Measurements from ENCODE around the gene VWA5A.
A peak's percentile ranks its signal among the peaks of the same experiment; 100 is the strongest.

VWA5A gene

GRCh38 chr11:124114942-124115781 lies at the start of gene VWA5A:
VWA5A (plus strand) TSS chr11:124115450; CDS start chr11:124117512, 2,062 bp downstream.
- peaks cover 26% of the 10 kb centered on the region for H3K4me1 Mint-ChIP-seq (ENCODE audit: low read depth)
- H3K27ac Mint-ChIP-seq = peak within 1 kb of the TSS; percentile 96
- H3K4me3 Mint-ChIP-seq = peak within 1 kb of the TSS; percentile 98
- H3K9me3 Mint-ChIP-seq = no peaks in the 10 kb centered on the region
- H3K36me3 Mint-ChIP-seq (ENCODE audit: low read depth) = peaks cover 22% of the 10 kb centered on the region
- H3K27me3 Mint-ChIP-seq (ENCODE audit: low read depth) = peaks cover 9% of the 10 kb centered on the region

GRCh38 chr11:124068601-124069110 lies 46.6 kb upstream of the VWA5A start:
- H3K36me3 Mint-ChIP-seq (ENCODE audit: low read depth) = no peaks in the 10 kb centered on the region
- no peak overlapping the region for H3K27ac Mint-ChIP-seq
- H3K27me3 Mint-ChIP-seq (ENCODE audit: low read depth) = peaks cover 16% of the 10 kb centered on the region
- no peaks in the 10 kb centered on the region for H3K9me3 Mint-ChIP-seq
- H3K4me3 Mint-ChIP-seq = no peak overlapping the region
- peaks cover 15% of the 10 kb centered on the region for H3K4me1 Mint-ChIP-seq (ENCODE audit: low read depth)

DNA sequence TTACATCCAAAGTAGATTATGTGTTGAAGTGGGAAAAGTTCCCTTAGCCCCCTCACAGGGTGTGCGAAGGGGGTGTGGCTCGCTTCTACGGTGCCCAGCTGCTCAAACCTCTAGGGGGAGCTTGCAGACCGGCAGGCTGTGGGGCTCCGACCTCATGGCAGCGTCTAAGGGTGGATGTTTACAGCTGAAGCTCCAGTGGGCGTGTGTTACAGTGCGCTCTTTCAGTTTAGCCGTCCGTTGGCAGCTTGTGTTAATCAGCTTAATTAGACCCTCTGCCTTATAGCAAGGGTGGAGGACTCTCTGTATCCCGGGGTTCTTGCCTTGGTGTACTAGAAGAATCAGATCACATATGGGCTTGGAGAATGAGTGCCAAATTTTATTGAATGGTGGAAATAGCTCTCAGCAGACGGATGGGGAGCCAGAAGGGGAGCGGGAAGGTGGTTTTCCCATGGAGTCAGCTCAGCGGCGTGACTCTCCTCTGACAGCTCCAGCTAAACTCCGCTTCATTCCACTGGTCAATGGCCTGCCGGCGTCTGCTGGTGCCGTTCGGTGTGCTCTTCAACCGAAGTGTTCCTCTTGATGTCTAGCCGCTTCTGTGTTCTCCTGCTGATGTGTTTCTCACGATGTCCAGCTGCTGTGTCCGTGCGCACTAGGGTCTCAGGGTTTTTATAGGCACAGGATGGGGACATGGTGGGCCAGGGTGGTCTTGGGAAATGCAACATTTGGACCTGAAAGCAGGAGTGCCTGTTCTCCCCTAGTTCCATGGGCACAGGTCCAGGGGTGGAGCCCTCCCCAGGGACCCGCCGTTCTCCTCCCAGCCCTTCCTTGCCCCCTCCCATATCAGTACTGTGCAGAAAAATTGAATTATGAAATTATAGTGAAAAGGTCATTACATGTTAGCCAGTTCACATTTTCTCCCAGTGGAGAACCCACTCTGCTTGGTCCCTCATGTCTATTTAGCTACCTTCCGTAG lies 45.5 kb upstream of the VWA5A start:
- Mint-ChIP-seq H3K27ac (no peak overlapping the region), H3K27me3 (ENCODE audit: low read depth) (peaks cover 16% of the 10 kb centered on the region), H3K4me1 (ENCODE audit: low read depth) (peaks cover 15% of the 10 kb centered on the region), H3K4me3 (no peak overlapping the region), H3K9me3 (no peaks in the 10 kb centered on the region), H3K36me3 (ENCODE audit: low read depth) (no peaks in the 10 kb centered on the region)

GRCh38 chr11:124070915-124071622 lies 44.2 kb upstream of the VWA5A start:
- Mint-ChIP-seq H3K27ac (no peak overlapping the region), H3K36me3 (ENCODE audit: low read depth) (no peaks in the 10 kb centered on the region), H3K4me1 (ENCODE audit: low read depth) (peaks cover 15% of the 10 kb centered on the region), H3K4me3 (no peak overlapping the region), H3K9me3 (no peaks in the 10 kb centered on the region), H3K27me3 (ENCODE audit: low read depth) (peaks cover 21% of the 10 kb centered on the region)

DNA sequence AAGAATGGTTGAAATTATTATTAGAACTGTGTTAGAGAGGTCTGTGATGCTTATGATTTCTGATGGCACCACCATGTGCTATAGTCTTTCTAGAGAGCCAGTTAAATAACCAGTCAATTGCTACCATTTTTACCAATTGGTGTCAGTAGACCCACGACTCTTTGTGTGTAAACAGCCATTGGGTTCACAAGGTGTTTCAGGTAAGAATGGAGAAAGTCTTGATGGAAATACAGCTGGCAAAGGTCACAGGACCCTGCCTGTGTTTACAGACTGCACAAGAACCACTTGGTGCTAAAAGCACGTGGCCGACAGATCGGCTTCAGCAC lies 43.7 kb upstream of the VWA5A start:
- H3K36me3 Mint-ChIP-seq (ENCODE audit: low read depth) = no peaks in the 10 kb centered on the region
- H3K27ac Mint-ChIP-seq = no peak overlapping the region
- H3K27me3 Mint-ChIP-seq (ENCODE audit: low read depth) = peaks cover 22% of the 10 kb centered on the region
- H3K4me3 Mint-ChIP-seq = no peak overlapping the region
- no peaks in the 10 kb centered on the region for H3K9me3 Mint-ChIP-seq
- peaks cover 17% of the 10 kb centered on the region for H3K4me1 Mint-ChIP-seq (ENCODE audit: low read depth)

DNA sequence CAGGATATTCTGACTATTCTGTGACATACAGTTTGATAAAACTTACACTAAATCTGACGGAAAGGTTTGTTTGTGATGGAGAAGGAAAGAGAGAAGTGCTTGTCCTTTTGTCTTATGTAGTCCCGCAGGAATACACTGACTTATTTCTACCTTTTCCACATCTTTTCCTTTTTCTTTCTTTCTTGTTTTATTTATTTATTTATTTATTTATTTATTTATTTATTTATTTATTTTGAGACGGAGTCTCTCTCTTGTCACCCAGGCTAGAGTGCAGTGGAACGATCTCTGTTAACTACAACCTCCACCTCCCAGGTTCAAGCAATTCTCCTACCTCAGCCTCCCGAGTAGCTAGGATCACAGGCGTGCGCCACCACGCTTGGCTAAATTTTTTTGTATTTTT lies 43.1 kb upstream of the VWA5A start:
- Mint-ChIP-seq H3K36me3 (ENCODE audit: low read depth) (no peaks in the 10 kb centered on the region), H3K4me3 (no peak overlapping the region), H3K9me3 (no peaks in the 10 kb centered on the region), H3K27ac (no peak overlapping the region), H3K4me1 (ENCODE audit: low read depth) (peaks cover 18% of the 10 kb centered on the region), H3K27me3 (ENCODE audit: low read depth) (peaks cover 26% of the 10 kb centered on the region)

DNA sequence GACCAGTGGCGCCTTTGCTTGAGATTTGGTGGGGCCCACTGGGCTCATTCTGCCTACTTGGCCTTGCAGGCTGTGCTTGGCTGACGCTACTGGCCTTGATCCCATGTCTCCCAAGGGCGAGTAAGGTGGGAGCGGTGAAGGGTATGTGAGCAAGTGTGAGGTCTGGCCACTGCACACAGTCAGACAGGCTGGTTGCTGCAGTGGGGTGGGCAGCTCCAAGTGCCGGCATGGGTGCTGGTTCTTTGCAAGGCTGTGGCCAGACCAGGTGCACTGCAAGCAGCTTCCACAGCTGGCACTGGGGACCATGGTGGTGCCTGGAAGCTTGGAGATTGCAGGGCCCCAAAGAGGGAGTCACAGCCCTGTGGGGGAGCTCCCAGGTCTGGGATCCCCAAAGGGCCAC lies 40.7 kb upstream of the VWA5A start:
- H3K4me3 Mint-ChIP-seq = no peak overlapping the region
- H3K9me3 Mint-ChIP-seq = no peaks in the 10 kb centered on the region
- no peaks in the 10 kb centered on the region for H3K36me3 Mint-ChIP-seq (ENCODE audit: low read depth)
- H3K27me3 Mint-ChIP-seq (ENCODE audit: low read depth) = peaks cover 24% of the 10 kb centered on the region
- H3K27ac Mint-ChIP-seq = no peak overlapping the region
- peaks cover 13% of the 10 kb centered on the region for H3K4me1 Mint-ChIP-seq (ENCODE audit: low read depth)

DNA sequence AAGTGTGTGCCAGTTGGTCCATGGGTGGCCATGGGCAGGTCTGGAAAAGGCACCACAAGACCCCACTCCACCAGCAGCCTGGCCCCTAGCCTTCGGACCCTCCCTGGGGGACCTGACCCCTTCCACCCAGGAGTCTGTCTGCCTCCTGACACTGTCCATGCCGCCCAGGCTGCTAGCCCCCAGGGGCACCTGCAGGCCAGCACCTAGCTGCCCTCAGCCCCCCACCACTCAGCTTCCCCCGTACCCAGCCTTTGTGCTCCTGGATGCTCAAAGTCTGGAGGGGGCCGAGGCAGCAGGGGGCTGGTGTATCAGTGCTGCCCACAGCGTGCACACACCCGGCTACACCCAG lies 39.8 kb upstream of the VWA5A start:
- Mint-ChIP-seq H3K4me3 (no peak overlapping the region), H3K27me3 (ENCODE audit: low read depth) (peaks cover 23% of the 10 kb centered on the region)

DNA sequence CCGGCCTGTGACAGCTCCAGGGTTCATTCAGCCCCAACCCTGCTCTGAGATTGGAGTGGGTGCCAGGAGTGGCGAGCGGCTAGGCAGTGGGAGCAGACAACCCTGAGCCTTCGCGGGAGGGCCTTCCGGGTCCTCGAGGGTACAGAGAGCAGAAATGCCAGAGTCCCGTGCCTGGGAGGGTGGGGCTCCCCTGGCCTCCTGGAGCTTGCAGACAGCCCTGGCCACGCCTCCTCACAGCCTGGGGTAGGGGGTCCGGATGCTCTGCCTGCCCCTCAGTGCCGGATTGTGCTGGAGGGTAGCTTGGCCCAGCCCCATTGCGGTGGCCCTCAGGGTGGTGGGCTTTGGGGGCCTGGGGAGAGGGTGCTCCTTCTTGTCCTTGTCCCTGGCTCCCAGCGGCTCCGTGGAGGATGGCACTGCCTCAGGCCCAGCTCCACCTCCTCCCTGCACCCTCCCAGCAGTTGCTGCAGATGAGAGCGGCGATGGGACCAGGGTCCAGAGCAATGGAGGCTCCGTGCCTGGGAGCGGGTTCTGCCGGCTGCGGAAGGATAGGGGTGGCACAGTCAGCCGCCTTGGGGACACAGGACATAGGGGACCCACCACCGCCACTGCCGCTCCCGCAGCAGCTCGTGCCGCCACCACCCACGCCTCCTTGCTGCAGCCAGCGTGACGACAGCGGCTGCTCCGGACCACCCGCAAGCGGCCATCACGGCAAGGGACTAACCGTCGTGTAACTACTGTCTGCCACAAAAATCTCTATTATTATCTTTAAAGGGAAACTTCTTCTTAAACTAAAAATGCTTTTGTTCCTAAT lies 39.2 kb upstream of the VWA5A start:
- Mint-ChIP-seq H3K36me3 (ENCODE audit: low read depth) (no peaks in the 10 kb centered on the region), H3K9me3 (no peaks in the 10 kb centered on the region), H3K27me3 (ENCODE audit: low read depth) (peaks cover 23% of the 10 kb centered on the region), H3K4me3 (peak overlapping the region; percentile 25), H3K4me1 (ENCODE audit: low read depth) (peaks cover 7% of the 10 kb centered on the region), H3K27ac (no peak overlapping the region)

More for the DNA sequence above, 39.8 kb upstream of the VWA5A start:
- peaks cover 9% of the 10 kb centered on the region for H3K4me1 Mint-ChIP-seq (ENCODE audit: low read depth)
- H3K9me3 Mint-ChIP-seq = no peaks in the 10 kb centered on the region
- H3K36me3 Mint-ChIP-seq (ENCODE audit: low read depth) = no peaks in the 10 kb centered on the region
- no peak overlapping the region for H3K27ac Mint-ChIP-seq

DNA sequence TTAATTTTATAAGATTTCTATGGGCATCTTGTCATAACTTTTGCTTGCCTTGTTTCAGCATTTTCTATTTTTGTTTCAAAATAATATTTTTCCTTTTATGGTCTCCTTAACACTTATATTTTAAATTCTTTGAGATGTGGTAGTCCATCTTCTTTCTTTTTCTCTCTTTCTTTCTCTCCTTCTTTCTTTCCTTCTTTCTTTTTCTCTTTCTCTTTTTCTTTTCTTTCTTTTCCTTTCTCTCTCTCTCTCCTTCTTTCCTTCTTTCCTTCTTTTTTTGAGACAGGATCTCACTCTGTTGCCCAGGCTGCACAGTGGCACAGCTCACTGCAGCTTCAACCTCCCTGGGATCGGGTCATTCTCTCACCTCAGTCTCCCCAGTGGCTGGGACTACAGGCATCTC lies 38.0 kb upstream of the VWA5A start:
- no peak overlapping the region for H3K27ac Mint-ChIP-seq
- H3K27me3 Mint-ChIP-seq (ENCODE audit: low read depth) = peaks cover 28% of the 10 kb centered on the region
- H3K9me3 Mint-ChIP-seq = no peaks in the 10 kb centered on the region
- H3K4me1 Mint-ChIP-seq (ENCODE audit: low read depth) = peaks cover 4% of the 10 kb centered on the region
- H3K36me3 Mint-ChIP-seq (ENCODE audit: low read depth) = no peaks in the 10 kb centered on the region
- H3K4me3 Mint-ChIP-seq = no peak overlapping the region

DNA sequence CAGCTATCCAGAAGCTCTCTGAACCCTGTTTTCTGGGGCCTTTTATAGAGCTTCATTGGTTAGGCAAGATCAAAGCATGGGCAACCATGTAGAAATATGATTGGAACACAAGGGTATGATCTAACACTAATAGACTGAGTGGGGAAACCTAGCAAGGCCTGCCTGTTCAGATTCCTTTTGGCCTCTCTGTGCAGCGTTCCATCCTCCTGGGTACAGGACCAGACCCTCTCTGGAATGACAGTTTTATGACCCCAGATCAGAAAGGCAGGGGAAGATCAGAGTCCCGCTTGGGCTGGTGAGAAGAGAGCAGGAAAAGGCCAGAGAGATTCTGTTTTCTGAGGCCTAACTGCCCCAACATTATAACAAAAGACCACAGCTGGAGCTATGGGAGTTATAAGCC lies 36.7 kb upstream of the VWA5A start:
- Mint-ChIP-seq H3K27me3 (ENCODE audit: low read depth) (peaks cover 30% of the 10 kb centered on the region), H3K27ac (no peak overlapping the region), H3K9me3 (no peaks in the 10 kb centered on the region), H3K4me3 (no peak overlapping the region), H3K4me1 (ENCODE audit: low read depth) (peaks cover 4% of the 10 kb centered on the region), H3K36me3 (ENCODE audit: low read depth) (no peaks in the 10 kb centered on the region)

DNA sequence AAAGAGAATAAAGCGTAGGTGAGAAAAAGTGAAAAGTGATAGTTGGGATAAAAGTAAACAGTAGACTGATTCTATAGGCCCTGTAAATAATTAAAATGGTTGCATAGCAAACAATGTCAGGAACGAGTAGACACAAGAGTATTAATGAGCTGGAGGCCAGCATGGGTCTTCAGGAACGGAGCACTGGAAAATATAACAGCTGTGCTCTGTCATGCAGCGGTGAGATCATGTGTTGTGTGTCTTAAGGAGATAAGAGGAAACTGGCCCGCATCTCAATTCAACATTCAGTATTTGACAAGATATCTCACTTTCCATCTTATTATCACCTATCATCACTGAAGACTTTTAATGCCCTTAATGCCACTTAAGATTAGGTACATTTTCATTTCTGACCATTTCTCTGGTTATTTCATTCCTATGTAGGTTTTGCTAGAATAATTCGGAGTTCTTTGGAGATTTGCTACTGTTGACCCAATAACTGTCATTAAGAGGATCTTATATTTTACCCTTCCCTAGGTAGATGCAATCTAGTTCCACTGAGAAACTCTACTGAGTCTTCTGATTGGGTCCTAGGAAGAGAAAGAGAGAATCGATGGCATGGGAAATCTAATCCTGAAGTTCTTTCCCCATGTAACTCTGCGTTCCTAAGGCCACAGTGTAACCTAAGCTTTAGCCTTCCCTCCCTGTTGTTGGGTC lies 35.5 kb upstream of the VWA5A start:
- no peaks in the 10 kb centered on the region for H3K9me3 Mint-ChIP-seq
- H3K36me3 Mint-ChIP-seq (ENCODE audit: low read depth) = no peaks in the 10 kb centered on the region
- no peak overlapping the region for H3K4me3 Mint-ChIP-seq
- H3K27me3 Mint-ChIP-seq (ENCODE audit: low read depth) = peaks cover 31% of the 10 kb centered on the region
- no peak overlapping the region for H3K27ac Mint-ChIP-seq
- peaks cover 4% of the 10 kb centered on the region for H3K4me1 Mint-ChIP-seq (ENCODE audit: low read depth)

- H3K9me3 Mint-ChIP-seq = no peaks in the 10 kb centered on the region
- no peaks in the 10 kb centered on the region for H3K36me3 Mint-ChIP-seq (ENCODE audit: low read depth)
- H3K4me3 Mint-ChIP-seq = no peak overlapping the region
- peaks cover 29% of the 10 kb centered on the region for H3K27me3 Mint-ChIP-seq (ENCODE audit: low read depth)
- H3K4me1 Mint-ChIP-seq (ENCODE audit: low read depth) = peaks cover 4% of the 10 kb centered on the region
- no peak overlapping the region for H3K27ac Mint-ChIP-seq
Measured at GRCh38 chr11:124080327-124081001, 34.8 kb upstream of the VWA5A start.

Data from T-helper 1 cell treated with Interleukin-12 subunit alpha and Interleukin-12 subunit beta and Interleukin-4 antibody, amounts not matched to agents 30 μg/mL and 1 μg/mL, for 36 hours (primary cell).